ENCODE measurements around the gene C8G.

DNA sequence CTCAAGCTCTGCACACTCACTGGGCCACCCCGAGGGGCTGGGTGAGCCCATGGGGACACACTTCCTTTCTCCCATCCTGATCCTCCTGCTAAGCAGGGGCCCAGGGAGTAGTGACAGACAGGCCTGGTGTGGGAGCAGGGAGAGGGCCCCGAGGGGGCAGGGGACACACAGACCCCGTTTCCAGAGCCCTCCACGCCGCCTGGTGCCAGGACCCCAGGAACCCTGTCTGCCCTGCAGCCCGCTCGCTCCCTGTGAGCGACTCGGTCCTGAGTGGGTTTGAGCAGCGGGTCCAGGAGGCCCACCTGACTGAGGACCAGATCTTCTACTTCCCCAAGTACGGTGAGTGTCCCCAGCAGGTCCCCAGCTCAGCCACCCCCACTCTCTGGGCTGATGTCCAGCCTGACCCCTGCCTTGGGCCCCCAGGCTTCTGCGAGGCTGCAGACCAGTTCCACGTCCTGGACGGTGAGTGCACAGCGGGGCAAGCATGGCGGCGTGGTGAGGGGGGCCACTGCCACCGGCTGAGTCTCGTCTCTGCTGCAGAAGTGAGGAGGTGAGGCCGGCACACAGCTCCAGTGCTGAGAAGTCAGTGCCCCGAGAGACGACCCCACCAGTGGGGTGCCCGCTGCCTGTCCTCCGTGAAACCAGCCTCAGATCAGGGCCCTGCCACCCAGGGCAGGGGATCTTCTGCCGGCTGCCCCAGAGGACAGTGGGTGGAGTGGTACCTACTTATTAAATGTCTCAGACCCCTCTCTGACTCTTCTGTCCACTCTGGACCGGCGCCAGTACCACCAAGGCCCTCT is 1.4 kb downstream of the C8G start:
- TF ChIP-seq EP300 (IDR thresholded peaks at IDR 0.05; ENCODE audit: borderline replicate concordance) (no peak), TAF1 (IDR thresholded peaks at IDR 0.05; ENCODE audit: low read depth) (no peak)

Data from Ishikawa (cell line).